Kidney glomerular epithelial cell (primary cell): ENCODE measurements around the gene AHCYL2.
"Not testable (repeated sequence)": the region's sequence is repeated elsewhere in the genome, so short reads cannot be mapped to it uniquely, and the experiment has no call there.

Source experiments
- DNase-seq: peaks from one replicate; lab custom pipeline; 2025; lab: John Stamatoyannopoulos, UW

The AHCYL2 gene

GRCh38 chr7:129385116-129385515 is 160.3 kb downstream of the AHCYL2 start:
- no peak for DNase-seq

GRCh38 chr7:129385598-129385997 is 160.8 kb downstream of the AHCYL2 start:
- no peak for DNase-seq

GRCh38 chr7:129386506-129386905 is 161.7 kb downstream of the AHCYL2 start:
- DNase-seq: no peak

- no peak for DNase-seq
Observed at GRCh38 chr7:129387537-129387936, 162.7 kb downstream of the AHCYL2 start.

GRCh38 chr7:129388333-129389098 is 163.7 kb downstream of the AHCYL2 start:
- no peak for DNase-seq

- no peak for DNase-seq
Observed at GRCh38 chr7:129389829-129390228, 165.0 kb downstream of the AHCYL2 start.

GRCh38 chr7:129390314-129390713 is 165.5 kb downstream of the AHCYL2 start:
- no peak for DNase-seq

GRCh38 chr7:129391546-129392171 is 166.8 kb downstream of the AHCYL2 start:
- no peak for DNase-seq

GRCh38 chr7:129393255-129393654 is 168.4 kb downstream of the AHCYL2 start:
- no peak for DNase-seq

GRCh38 chr7:129394101-129394500 is 169.3 kb downstream of the AHCYL2 start:
- DNase-seq: no peak

GRCh38 chr7:129394982-129395914 is 170.4 kb downstream of the AHCYL2 start:
- DNase-seq: no peak

GRCh38 chr7:129401228-129401966 is 176.6 kb downstream of the AHCYL2 start:
- no peak for DNase-seq

GRCh38 chr7:129401967-129402860 is 177.4 kb downstream of the AHCYL2 start:
- no peak for DNase-seq

- no peak for DNase-seq
Observed at GRCh38 chr7:129405527-129405926, 180.7 kb downstream of the AHCYL2 start.

GRCh38 chr7:129410238-129410637 is 185.4 kb downstream of the AHCYL2 start:
- not testable (repeated sequence) for DNase-seq

GRCh38 chr7:129412501-129412900 is 187.7 kb downstream of the AHCYL2 start:
- DNase-seq: no peak

GRCh38 chr7:129417073-129417472 is 192.2 kb downstream of the AHCYL2 start:
- no peak for DNase-seq

- DNase-seq: no peak
Observed at GRCh38 chr7:129421717-129422250, 197.0 kb downstream of the AHCYL2 start.

- no peak for DNase-seq
Observed at GRCh38 chr7:129422727-129423126, 197.9 kb downstream of the AHCYL2 start.

- no peak for DNase-seq
Observed at GRCh38 chr7:129423700-129424410, 199.0 kb downstream of the AHCYL2 start.
